Endothelial cell (in vitro differentiated cells): ENCODE data around the gene PTPN12. TPM values are rescaled to one million over a fixed set of nuclear protein-coding genes. Genes with fewer than 3 reads are reported as not detected.
"Not testable (repeated sequence)": the region's sequence is repeated elsewhere in the genome, so short reads cannot be mapped to it uniquely, and the experiment has no call there.

Source experiments
- DNase-seq: peaks from one replicate; pipeline ENCODE4 v3.0.0; 2021; ENCODE audit warnings: low spot score
- H3K27ac Mint-ChIP-seq: one replicate; pipeline ENCODE4 v1.8.0; 2021; ENCODE audit warnings: mixed read lengths, inconsistent platforms; ENCODE audit not compliant: unreplicated experiment
- H3K27me3 Mint-ChIP-seq: one replicate; pipeline ENCODE4 v1.8.0; 2021; ENCODE audit warnings: mild to moderate bottlenecking, moderate library complexity, mixed read lengths, inconsistent platforms; ENCODE audit not compliant: unreplicated experiment
- H3K36me3 Mint-ChIP-seq: one replicate; pipeline ENCODE4 v1.8.0; 2021; ENCODE audit warnings: mild to moderate bottlenecking, low read depth, mixed read lengths, inconsistent platforms; ENCODE audit not compliant: unreplicated experiment
- H3K4me1 Mint-ChIP-seq: one replicate; pipeline ENCODE4 v1.8.0; 2021; ENCODE audit warnings: mild to moderate bottlenecking, mixed read lengths, inconsistent platforms; ENCODE audit not compliant: unreplicated experiment
- H3K4me3 Mint-ChIP-seq: one replicate; pipeline ENCODE4 v1.8.0; 2021; ENCODE audit warnings: mild to moderate bottlenecking, mixed read lengths, inconsistent platforms; ENCODE audit not compliant: unreplicated experiment
- H3K9me3 Mint-ChIP-seq: one replicate; pipeline ENCODE4 v1.8.0; 2021; ENCODE audit warnings: mixed read lengths, inconsistent platforms; ENCODE audit not compliant: unreplicated experiment
- total RNA-seq: library from RNA; stranded (reverse); fragmentation: NEBNext Ultra II Directional; extraction: Animal tissue kit (Norgen Biotek cat#: 25700); gene quantifications from one replicate; pipeline ENCODE4 v1.2.1, GENCODE V29; 2021; ENCODE audit not compliant: unreplicated experiment
- TF ChIP-seq, protein P1 (sequence below): fragments of 200-600 bp; sonication (generic); IDR thresholded peaks from one replicate; pipeline ENCODE4 v1.5.0; 2021; ENCODE audit warnings: antibody characterized with exemption; ENCODE audit not compliant: unreplicated experiment

PTPN12 gene
- total RNA-seq, 1 donor from 2014 or later, result 186 TPM

DNA sequence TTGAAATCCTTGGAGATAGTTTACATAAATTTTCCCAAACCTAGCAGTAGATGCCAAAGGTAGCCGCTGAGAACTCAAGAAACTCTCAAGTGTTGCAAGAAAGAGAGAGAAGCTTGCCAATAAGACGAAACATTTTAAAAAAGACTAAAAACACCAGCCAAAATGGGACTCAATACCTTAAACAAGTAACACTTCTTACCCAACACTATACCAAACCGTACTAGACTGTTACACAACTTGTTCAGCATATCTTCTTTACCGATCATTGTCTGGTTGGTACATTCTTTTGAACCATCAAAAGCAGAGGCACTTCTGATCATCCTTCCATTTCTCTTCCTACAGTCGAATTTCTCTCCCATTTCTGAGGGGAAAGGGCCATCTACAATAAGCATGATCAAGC is 4.8 kb upstream of the PTPN12 start:
- DNase-seq, result no peak
- Mint-ChIP-seq H3K36me3 (peaks cover 10% of the 10 kb centered on the region), H3K4me1 (peaks cover 9% of the 10 kb centered on the region), H3K27ac (no peak overlapping the region), H3K27me3 (peaks cover 4% of the 10 kb centered on the region), H3K9me3 (no peaks in the 10 kb centered on the region), H3K4me3 (no peak overlapping the region)
- TF ChIP-seq, protein P1, sequence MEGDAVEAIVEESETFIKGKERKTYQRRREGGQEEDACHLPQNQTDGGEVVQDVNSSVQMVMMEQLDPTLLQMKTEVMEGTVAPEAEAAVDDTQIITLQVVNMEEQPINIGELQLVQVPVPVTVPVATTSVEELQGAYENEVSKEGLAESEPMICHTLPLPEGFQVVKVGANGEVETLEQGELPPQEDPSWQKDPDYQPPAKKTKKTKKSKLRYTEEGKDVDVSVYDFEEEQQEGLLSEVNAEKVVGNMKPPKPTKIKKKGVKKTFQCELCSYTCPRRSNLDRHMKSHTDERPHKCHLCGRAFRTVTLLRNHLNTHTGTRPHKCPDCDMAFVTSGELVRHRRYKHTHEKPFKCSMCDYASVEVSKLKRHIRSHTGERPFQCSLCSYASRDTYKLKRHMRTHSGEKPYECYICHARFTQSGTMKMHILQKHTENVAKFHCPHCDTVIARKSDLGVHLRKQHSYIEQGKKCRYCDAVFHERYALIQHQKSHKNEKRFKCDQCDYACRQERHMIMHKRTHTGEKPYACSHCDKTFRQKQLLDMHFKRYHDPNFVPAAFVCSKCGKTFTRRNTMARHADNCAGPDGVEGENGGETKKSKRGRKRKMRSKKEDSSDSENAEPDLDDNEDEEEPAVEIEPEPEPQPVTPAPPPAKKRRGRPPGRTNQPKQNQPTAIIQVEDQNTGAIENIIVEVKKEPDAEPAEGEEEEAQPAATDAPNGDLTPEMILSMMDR, result no peak

DNA sequence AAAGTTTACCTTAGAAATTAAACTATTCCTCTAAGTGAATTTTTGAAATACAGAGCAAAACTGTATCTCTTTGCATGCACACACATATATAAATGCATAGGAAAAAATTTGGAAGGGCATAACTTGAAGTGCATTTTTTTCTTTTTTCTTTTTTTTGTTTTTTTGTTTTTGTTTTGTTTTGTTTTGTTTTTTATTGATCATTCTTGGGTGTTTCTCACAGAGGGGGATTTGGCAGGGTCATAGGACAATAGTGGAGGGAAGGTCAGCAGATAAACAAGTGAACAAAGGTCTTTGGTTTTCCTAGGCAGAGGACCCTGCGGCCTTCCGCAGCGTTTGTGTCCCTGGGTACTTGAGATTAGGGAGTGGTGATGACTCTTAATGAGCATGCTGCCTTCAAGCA is 4.4 kb upstream of the PTPN12 start:
- not testable (repeated sequence) for H3K9me3 Mint-ChIP-seq, H3K4me1 Mint-ChIP-seq, H3K27ac Mint-ChIP-seq, H3K27me3 Mint-ChIP-seq, DNase-seq, H3K36me3 Mint-ChIP-seq
- peak overlapping the region; percentile 56 for H3K4me3 Mint-ChIP-seq

DNA sequence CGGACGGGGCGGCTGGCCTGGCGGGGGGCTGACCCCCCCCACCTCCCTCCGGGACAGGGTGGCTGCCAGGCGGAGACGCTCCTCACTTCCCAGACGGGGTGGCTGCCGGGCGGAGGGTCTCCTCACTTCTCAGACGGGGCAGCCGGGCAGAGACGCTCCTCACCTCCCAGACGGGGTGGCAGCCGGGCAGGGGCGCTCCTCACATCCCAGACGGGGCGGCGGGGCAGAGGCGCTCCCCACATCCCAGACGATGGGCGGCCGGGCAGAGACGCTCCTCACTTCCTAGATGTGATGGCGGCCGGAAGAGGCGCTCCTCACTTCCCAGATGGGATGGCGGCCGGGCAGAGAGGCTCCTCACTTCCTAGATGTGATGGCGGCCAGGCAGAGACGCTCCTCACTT is 3.0 kb upstream of the PTPN12 start:
- Mint-ChIP-seq H3K27me3 (peaks cover 13% of the 10 kb centered on the region), H3K36me3 (peaks cover 15% of the 10 kb centered on the region), H3K4me1 (peaks cover 13% of the 10 kb centered on the region)
- not testable (repeated sequence) for H3K9me3 Mint-ChIP-seq, DNase-seq, H3K4me3 Mint-ChIP-seq, H3K27ac Mint-ChIP-seq

DNA sequence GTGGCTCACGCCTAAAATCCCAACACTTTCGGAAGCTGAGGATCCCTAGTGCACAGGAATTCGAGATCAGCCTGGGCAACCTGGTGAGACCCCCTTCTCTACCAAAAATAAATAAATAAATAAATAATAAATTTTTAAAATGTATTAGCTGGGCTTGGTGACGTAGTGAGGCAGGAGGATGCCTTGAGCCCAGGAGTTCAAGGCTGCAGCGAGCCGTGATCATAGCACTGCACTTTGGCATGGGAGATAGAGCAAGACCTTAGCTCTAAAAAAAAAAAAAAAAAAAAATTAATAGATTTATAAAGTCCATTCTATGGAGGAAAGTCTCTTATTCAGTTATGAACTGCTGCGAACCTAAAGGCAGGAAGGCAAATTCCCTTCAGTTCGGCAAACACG is 1.1 kb upstream of the PTPN12 start:
- Mint-ChIP-seq H3K27me3 (peaks cover 13% of the 10 kb centered on the region), H3K4me3 (peak overlapping the region; percentile 92), H3K27ac (peak overlapping the region; percentile 75), H3K9me3 (no peaks in the 10 kb centered on the region), H3K36me3 (peaks cover 15% of the 10 kb centered on the region), H3K4me1 (peaks cover 15% of the 10 kb centered on the region)
- no peak for DNase-seq
- TF ChIP-seq, protein P1, result no peak

DNA sequence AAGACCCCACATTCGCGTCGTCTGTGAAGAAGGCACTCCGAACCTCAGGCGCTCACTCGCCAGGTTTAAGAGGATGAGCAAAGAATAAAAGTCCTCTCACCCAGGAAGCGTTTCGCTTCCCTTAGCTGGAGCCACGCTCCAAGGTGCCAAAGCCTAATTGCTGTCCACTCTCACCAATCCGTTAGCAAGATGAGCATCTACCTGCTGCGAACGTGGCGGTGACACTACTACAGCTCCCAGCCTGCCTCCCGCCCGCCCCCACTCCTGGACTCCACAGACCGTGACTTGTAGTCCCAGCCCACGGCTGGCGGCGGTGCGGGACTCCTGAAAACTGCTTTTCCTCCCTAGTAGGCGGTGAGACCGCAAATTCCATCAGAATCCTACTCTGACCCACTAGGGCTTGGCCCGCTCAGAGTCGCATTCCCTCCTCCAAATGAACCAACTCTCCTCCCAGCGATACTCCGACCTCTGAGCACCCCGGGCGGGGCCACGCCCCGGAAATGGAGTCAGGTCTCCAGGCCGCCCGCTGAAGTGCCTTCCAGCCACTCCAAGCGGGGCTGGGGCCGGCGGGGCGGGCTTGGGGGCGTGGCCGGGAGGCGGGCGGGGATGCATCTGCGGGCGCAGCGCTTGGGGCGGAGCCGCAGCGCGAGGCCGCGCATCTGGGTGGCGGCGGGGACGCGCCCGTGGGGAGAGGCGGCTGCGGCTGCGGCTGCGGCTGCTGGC is 521 bp upstream of the PTPN12 start:
- Mint-ChIP-seq H3K4me3 (peak overlapping the region; percentile 92), H3K27me3 (peaks cover 13% of the 10 kb centered on the region), H3K9me3 (no peaks in the 10 kb centered on the region), H3K27ac (peak overlapping the region; percentile 75), H3K36me3 (peaks cover 15% of the 10 kb centered on the region), H3K4me1 (peaks cover 18% of the 10 kb centered on the region)
- DNase-seq, result peak; percentile 99
- TF ChIP-seq, protein P1, result no peak

DNA sequence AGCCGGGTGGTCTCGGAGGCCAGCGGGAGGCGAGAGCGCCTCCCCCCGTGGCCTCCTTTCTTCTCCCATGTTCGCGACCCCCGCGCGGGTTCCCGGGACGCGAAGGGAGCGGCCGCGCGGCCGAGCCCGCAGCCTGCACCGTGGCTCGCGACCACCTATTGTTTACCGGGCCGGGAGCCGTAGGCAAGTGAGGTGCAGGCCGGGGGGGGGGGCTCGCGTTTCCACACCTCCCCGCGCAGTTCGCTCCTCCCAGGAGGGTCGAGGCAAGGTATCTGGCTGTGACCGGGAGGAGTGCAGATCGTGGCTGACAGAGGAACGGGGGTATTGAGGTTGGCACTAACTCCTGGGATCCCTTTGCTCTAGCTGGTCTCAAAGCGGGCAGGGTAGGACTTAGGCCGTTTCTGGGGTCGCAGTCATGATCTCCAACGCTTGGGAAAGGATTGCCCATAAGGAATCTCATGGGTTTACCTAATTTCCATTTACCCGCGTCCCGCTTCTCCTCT is 734 bp downstream of the PTPN12 start:
- H3K36me3 Mint-ChIP-seq, result peaks cover 9% of the 10 kb centered on the region
- peak; percentile 55 for DNase-seq
- TF ChIP-seq, protein P1, result no peak

More for the DNA sequence above, 734 bp downstream of the PTPN12 start:
- Mint-ChIP-seq H3K27me3 (peaks cover 14% of the 10 kb centered on the region), H3K27ac (peak overlapping the region; percentile 98), H3K4me3 (peak overlapping the region; percentile 98), H3K9me3 (no peaks in the 10 kb centered on the region), H3K4me1 (peaks cover 31% of the 10 kb centered on the region)
